IPS DF 4.7 (cell line): ENCODE measurements around the gene LIN7A.
"Not testable (repeated sequence)": the region's sequence is repeated elsewhere in the genome, so short reads cannot be mapped to it uniquely, and the experiment has no call there.

Experiments used
- DNase-seq: peaks from one replicate; pipeline ENCODE4 v3.0.0-alpha.2; 2013; ENCODE audit warnings: low spot score; ENCODE audit errors: extremely low read depth

The LIN7A gene

DNA sequence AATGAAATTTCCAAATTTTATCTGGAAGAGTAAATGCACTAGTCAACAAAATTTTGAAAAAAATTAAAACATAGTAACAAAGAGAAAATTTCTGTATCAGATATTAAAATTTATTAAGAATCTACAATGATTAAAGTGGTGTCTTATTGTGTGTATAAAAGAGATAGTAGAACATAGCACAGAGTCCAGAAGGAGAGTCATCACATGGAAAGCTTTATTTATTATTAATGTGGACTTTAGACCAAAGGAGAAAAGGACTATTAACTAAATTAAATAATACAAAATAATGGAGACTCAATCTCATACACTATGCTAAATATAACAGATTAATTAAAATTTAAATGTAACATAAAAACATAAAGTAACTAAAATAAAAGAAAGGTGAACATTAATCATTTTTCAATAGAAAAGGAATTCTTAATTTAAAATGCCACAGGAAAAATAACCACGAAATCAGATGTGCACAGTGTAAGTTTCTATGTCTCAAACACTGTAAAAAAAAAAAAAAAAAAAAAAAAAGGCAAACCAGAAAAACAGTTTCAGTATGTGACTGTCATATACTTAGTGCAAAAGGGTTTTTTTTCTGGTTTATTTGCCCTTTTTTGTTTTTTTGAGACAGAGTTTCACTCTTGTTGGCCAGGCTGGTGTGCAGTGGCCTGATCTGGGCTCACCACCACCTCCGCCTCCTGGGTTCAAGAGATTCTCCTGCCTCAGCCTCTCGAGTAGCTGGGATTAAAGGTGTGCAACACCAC is 125.6 kb downstream of the LIN7A start:
- no peak for DNase-seq

DNA sequence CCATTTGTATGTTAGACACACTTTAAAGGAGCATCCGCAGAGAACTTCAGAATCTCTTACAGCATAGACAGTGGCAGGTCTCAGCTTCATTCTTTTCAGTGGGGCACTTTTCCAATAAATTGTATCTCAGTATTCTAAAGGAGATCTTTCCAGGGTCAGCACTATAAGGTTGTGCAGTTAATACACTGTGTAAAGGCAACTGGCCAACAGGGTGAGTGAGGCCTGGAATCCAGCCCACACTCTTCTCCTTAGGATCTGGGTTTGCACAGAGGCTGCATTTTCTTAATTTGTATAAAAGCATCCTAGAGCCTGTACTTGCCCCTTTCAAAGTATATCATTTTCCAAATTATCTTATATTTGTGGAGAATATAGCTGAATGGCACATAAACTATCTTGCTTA is 126.9 kb downstream of the LIN7A start:
- DNase-seq = no peak

DNA sequence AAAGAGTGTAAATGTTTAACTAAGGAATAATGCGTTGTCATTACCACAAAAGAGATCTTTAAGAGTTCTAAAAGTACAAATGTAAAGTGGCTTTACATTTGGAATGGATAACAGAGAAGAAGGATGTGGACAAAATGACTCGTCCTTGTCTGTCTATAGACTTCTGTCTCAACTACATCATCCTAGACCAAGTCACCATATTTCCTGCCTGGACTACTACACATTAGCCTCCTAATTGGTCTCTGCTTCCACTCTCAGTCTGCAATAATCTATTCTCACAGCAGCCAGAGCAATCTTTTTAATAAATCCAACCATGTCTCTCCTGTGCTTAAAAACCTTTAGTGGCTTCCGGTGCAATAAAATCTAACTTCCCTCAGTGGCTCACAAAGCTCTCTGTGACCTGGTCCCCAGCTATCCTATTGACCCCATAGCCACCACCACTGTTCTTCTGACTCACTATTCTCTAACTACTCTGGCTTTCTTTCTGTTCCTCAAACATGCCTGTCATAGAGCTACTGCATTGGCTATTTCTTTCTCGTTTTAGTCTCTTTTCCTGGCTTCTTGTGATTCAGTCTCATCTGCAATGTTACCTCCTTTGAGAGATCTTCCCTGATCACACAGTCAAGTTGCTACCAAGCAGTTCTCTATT is 130.0 kb downstream of the LIN7A start:
- DNase-seq = no peak

DNA sequence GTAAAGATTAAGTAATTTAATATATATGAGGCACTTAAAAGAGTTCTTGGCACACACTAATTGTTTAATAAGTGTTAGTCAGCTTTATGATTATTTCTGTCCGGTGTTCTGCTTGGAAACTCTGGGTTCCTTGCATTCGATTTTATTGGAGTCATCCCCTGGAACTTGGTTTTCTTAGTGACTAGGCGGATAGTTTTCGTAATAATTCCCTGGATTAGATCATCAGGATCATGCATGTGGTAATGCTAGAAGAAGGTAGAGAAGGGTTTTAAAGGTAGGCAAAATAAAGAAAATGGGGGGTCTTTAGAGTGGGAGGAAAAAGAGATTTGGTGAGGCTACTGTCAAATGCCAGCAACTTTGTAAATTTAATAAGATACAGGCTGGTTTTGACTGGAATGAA is 132.6 kb downstream of the LIN7A start:
- no peak for DNase-seq

DNA sequence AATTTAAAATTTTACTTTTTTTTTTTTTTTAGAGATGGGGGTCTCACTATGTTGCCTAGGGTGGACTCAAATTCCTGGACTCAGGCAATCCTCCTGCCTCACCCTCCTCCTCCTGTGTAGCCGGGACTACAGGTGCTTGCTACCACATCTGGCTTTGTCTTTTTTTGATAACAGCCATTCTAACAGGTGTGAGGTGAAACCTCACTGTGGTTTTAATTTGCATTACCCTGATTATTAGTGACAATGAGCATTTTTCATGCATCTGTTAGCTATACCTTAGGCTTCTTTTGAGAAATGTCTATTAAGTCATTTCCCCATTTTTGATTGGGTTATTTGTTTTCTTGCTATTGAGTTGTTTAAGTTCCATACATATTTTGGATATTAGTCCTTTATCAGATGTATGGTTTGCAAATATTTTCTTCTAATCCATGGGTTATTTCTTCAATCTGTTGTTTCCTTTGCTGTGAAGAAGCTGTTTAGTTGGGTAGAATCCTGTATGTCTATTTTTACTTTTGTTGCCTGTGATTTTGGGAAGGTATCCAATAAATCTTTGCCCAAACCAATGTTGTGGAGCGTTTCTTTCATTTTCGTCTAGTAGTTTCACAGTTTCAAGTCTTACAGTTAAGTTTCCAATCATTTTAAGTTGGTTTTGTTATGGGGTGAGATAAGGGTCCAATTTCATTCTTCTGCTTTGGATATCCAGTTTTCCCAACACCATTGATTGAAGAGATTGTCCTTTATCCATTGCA is 134.9 kb downstream of the LIN7A start:
- DNase-seq = no peak

DNA sequence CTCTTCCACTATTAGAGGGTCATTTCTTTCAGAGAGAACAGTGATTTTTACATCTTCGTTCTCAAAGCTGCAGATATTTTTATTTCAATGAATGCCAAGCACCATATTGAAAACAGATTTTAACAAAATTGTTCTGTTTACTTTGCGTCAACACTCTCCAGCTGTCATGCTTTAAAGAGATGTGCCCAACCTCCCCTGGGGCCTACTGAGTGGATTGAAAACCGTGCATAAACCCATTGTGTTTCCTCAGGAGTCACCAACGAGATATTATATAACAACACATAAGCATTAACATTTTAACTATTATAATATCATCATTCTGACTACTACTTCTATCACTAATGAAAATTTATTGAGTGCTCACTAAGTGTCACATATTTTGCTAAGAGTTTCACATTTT is 139.5 kb downstream of the LIN7A start:
- DNase-seq = no peak

DNA sequence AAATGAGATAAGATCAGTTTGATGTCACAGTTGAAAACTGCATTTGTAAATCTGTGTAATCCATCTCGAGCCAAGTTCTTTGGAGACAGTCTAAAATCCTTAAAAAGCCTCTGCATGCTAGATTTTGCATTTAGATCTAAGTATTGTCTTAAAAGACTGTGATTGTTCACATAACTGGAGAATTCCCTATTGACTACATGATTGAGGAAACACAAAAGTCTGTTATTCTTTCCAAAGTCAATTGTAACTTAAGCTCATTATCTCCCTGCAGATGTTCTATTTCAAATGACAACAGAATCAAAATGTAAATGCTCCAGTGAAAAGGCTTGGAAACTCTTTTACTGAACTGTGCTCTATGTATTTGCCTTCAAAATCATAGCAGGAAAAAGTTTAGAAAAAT is 143.2 kb downstream of the LIN7A start:
- DNase-seq = no peak

DNA sequence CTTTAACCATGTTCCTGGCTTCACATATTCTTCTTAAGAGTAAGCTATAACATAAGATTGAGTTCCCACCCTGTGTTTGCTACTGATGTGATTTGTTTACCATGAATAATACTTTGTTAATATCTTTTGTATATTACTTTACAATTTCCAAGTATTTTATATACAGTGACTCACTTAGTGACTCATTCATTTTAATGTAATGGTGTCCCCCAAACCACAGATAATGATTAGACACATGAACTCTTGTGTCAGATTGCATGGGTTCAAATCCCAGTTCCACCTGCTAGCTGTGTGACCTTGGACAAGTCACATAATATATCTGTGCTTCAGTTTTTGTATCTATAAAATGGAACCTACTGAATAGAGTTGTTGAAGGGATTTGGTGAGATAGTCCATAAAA is 144.9 kb downstream of the LIN7A start:
- no peak for DNase-seq

DNA sequence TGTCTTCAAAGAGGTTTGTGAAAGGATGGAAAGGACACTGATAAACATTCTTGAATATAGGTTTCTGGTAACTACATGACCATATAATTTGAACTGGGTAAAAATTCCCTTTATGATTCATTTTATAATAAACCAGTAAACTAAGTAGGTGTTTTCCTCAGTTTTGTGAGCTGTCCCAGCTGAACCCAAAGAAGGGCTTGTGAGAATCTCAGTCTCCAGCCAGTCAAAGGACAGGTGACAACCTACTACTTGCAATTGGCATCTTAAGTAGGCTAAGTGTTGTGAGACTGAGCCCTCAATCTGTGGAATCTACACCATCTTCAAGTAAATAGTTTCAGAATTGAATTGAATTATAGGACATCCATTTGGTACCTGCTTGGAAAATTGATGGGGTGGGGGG is 145.9 kb downstream of the LIN7A start:
- no peak for DNase-seq

DNA sequence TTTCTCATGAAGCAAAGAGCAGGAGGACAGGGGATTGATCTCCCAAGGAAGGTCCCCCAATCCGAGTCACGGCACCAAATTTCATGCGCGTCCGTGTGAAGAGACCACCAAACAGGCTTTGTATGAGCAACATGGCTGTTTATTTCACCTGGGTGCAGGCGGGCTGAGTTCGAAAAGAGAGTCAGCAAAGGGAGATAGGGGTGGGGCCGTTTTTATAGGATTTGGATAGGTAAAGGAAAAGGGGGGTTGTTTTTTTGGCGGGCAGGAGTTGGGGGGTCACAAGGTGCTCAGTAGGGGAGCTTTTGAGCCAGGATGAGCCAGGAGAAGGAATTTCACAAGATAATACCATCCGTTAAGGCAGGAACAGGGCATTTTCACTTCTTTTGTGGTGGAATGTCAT is 149.3 kb downstream of the LIN7A start:
- DNase-seq = not testable (repeated sequence)

DNA sequence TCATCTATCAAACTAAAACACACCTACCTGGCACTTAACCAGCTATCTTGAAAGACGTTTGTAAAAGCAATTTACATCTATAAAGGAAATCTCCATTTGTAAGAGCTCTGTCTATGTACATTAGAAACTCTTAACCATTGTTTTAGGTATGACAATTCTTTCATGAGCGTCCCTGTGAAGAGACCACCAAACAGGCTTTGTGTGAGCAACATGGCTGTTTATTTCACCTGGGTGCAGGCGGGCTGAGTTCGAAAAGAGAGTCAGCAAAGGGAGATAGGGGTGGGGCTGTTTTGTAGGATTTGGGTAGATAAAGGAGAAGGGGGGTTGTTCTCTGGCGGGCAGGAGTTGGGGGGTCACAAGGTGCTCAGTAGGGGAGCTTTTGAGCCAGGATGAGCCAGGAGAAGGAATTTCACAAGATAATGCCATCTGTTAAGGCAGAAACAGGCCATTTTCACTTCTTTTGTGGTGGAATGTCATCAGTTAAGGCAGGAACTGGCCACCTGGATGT is 154.7 kb downstream of the LIN7A start:
- not testable (repeated sequence) for DNase-seq

DNA sequence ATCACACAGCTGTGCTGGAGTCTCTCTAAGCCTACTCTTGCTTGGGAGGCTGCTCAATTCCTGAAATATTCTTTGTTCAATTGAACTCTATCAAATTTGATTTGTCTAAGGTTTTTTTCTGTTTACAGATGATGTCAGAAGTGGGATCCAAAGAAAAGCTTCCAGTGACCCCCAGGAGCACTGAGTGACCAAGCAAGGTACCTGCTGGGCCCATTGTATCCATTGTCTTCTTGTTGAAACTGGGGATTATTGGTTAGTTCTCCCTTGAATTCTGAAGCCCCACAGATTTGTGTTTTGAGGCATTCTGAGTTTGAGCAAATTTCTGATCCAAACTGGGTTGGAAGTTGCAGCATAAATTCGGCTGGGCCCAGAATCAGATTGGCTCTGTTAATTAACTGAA is 156.4 kb downstream of the LIN7A start:
- no peak for DNase-seq

DNA sequence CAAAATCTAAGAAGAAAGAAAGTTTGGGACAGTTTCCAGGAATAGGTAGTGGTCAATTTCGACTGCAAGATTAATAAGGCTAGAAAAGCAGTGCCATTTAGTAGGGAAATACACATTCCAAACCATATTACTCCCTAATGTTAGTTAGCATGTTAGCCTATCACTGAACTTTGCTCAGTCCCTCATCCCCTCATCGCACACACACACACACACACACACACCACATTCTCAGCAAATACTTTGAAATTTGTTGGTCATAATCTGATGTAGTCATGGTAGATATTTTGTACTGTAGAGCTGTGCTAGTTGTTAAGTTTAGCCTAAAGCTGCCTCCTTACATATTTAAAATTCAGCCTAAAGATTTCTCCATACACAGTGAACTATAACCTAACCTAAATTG is 157.0 kb downstream of the LIN7A start:
- DNase-seq = no peak

DNA sequence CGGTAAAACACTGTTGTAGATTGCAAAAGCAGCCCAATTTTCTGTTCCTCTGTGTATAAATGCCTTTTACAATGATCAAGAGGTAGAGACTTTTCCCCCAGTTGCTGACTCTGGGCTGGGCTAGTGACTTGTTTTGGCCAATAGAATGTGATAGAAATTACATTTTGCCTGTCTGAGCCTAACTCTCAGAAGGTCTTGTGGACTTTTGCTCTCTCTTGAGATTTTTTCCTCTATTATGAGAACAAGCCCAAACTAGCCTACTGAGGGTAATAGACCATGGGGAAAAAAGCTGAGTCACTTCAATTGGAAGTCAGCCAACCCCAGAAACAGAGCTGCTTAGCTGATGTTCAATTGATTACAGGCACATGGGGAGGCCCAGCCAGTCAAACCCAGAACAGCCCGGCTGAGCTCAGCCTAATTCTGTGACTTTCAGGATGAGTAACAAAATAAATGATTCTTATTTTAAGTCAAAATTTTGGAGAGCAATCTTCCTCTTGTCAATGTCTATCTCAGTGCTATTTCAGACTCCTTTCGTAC is 159.7 kb downstream of the LIN7A start:
- no peak for DNase-seq

DNA sequence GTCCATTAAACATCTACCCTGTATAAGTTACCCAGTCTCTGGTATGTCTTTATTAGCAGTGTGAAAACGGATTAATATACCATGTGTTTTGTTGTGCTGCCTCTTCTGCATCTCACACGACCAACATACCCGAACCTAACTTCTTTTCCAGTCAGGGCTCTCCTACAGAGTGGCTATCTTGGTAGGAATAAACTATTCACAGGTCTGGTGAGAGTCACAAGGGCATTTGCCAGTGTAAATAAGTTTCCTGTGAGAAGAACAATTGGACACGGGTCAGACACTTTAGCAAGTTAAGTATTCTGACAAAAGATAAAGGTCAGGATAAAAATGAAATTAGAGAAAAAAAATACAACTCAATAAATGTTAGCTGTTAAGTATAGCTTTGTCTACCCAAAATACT is 160.1 kb downstream of the LIN7A start:
- DNase-seq = no peak

DNA sequence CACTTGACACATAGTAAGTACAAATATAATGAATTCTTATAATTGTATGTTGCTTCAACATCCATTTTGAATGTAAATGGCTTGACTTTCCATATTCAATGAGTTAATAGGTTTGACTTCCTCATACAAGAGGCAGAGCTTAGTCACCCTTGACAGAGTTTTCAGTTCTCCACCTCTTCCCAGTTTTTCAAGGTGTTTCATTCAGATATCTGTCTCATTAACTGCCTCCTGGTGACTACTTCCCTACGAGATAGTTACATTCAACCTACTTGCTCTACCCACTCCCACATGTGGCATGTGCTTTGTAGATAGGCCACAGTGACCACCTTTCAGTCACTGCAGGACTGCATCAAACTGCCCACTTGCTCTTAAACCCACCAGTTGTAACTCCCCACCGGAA is 161.0 kb downstream of the LIN7A start:
- no peak for DNase-seq

DNA sequence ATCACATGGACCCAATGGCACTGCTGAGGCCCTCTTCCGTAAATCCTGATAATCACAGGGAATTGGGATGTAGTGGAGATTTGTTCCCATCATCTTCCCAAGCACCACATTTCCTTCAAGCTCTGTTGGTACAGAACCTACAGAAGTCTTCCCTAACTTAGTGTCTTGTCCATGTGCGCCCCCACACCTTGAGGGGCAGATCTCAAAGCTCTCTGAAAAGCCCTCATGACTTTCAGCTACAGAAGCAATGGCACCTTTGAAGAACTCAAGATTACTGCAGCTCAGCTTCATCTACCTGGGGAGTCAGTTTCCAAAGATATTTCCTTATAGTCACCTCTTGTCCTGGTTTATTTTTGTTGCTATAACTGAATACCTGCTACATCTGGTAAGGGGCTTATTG is 166.8 kb downstream of the LIN7A start:
- no peak for DNase-seq

DNA sequence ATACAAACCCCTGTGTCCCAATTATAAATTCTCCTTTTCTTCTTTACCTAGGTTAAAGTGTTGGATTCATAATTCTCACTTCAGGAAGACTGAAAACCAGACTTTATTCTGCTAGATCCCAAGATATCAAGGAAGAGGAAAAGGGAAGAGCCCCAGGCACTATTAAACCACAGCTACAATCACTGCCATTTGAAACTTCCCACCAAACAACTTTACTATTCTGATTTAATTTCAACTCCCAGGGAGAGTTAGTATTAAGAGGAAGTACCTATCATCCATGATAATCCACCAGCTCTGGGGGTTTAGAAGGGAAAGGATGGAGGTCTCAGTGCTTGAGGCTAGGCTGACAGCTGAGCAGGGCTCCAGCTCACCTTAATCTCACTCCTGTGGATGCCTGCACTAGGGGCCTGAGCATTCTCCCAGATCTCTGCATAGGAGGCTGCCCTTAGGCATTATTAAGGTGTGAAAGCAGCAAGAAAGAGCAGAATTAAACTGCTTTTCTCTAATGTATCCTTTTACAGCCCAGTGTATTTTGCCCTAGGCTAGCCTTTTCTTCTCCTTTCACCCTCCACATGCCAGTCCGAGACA is 168.1 kb downstream of the LIN7A start:
- no peak for DNase-seq

DNA sequence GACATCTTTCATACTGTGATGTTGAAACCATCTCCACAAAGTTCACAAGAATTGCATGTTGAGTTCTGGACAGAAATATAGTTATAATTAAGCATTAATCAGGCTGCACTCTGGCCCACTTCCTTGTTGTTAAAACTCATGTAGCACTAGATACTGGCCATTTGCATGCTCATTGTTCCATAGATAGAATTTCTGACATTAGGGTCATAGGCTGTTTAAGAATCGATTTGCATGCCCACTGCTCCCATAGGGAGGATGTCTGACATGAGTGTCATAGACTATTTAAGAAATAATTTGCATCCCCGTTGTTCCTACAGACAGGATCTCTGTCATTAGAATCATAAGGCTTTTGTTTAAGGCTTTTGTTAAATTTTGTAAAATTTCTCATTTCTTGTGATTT is 170.8 kb downstream of the LIN7A start:
- DNase-seq = no peak

DNA sequence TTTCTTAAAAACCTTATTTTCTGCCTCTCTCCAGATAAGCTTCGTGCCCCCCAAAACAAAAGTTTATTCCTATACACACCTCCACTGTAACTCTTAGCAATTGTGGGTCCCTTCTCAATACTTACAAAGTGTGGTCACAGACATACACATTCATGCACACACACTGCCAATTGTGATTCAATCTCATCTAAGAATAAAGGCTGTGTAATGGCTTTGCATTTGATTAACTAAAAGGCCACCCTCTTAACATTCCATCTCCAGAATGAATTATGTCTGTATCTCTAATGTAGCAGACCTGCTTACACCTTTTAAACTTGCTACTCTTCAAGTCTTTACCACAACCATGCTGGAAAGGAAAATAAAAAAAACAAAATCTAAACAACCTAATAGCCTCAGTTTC is 171.5 kb downstream of the LIN7A start:
- no peak for DNase-seq

DNA sequence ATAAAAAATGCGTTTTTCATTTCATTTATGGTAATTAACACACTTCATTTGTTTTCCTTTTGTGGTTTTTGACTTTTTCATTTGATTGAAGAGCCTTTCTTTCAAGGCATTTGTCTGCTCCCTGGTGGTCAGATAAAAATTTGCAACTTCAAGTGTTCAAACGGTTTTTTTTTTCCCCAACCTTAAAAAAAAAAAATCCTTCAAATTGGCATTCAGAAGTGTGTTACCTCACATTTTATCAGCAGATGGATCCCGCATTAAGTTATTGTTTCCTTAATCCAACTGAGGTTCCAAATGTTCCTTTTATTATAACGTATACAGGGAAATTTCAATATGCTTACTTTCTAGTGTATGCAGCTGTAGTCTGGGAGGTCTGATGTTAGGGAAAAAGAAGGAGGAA is 173.9 kb downstream of the LIN7A start:
- DNase-seq = no peak

DNA sequence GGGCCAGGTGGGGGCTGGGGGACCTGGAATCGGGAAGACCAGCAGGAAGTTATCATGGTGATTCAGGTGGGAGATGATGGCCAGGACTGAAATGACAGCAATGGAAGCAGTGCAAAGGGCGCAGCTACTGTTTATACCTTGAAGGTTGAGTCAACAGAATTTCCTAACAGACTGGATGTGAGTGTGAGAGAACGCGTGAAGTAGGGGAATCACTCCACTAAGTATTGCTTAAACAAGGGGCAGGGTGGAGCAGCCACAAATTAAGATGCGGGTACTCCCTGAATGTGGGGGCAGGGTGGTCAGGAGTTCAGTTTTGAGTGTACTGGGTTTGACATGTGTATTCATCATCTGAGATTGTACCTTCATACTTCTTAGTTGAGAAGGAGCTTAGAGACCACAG is 175.9 kb downstream of the LIN7A start:
- no peak for DNase-seq
